ENCODE data around the gene TOMM70. TPM values are rescaled to one million over a fixed set of nuclear protein-coding genes. Genes with fewer than 3 reads are reported as not detected.

TOMM70 gene
- total RNA-seq, 1 donor from 2014 or later = 31.3 TPM

DNA sequence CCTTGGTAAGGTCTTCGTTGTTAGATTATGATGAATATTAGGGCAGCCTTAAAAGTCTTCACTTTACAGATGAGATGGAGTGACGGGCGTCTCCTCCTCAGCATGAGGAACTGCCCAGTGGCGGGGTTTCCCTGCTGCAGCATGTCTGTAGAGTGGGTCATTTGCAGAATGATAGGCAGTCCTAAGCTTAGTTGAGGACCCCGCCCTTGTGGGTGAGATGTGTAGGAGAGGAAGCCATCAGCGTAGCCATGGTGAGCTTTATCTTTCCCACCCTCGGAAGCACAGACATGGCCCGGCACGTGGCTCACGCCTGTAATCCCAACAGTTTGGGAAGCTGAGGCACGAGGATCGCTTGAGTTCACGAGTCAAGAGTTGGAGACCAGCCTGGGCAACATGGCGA, 65.5 kb downstream of the TOMM70 start:
- intact Hi-C loops (cut with DNase I) = no loop called here
- DNase-seq = peak; percentile 53
- Histone ChIP-seq H3K36me3 (peaks cover 12% of the 10 kb centered on the region), H3K4me1 (peaks cover 15% of the 10 kb centered on the region), H3K27ac (peak overlapping the region; percentile 83), H3K27me3 (ENCODE audit: low read depth) (no peaks in the 10 kb centered on the region), H3K4me3 (peak overlapping the region; percentile 67), H3K9me3 (no peaks in the 10 kb centered on the region)
- TF ChIP-seq, protein P1, sequence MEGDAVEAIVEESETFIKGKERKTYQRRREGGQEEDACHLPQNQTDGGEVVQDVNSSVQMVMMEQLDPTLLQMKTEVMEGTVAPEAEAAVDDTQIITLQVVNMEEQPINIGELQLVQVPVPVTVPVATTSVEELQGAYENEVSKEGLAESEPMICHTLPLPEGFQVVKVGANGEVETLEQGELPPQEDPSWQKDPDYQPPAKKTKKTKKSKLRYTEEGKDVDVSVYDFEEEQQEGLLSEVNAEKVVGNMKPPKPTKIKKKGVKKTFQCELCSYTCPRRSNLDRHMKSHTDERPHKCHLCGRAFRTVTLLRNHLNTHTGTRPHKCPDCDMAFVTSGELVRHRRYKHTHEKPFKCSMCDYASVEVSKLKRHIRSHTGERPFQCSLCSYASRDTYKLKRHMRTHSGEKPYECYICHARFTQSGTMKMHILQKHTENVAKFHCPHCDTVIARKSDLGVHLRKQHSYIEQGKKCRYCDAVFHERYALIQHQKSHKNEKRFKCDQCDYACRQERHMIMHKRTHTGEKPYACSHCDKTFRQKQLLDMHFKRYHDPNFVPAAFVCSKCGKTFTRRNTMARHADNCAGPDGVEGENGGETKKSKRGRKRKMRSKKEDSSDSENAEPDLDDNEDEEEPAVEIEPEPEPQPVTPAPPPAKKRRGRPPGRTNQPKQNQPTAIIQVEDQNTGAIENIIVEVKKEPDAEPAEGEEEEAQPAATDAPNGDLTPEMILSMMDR (IDR thresholded peaks at IDR 0.05) = no peak
- ATAC-seq = peak; percentile 22 to 29

DNA sequence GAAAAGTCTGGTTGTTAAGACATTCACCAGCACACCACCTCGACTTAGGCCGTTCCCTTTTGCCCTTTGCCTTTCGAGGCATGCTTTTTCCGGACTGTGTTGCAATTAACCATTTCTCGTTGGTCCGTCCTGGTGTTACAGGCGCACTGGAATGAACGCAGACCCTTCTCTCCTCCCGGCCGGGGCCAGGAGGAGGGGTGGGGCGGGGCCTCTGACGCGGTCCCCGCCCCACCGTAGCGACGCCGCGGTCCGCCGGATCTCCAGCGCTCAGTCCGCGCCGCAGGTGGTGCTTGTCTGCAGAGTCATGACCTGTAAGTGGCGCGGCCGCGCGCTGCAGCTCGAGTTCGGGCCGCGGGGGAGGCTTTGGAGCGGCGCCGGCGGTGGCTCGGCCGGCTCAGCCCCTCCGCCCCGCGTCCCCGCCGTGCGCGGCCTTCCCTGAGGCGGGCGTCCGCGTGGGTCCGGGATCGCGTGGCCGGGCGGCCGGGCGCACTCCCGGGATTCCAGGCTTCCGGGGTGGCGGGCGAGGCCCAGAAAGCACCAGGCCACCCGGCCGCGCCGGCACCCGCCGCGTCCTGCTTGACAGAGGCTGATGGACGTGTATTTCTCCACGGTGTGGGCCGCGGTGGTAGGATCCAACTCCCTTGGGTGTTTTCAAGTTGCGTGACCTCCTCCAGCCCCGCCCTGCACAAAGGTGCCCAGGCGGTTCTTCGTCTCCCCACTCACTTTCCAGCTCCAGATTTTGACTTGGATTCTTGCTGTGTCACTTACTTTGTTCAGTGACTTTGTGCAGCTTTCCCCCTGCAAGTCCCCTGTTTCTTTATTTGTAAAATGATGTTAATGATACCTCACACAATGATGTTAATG, 66.2 kb downstream of the TOMM70 start, which contains the start of gene NIT2:
NIT2 (plus strand) TSS at position 270 of the 864 bp plus-strand sequence; CDS start at position 305, 35 bp downstream.
- TF ChIP-seq, protein P1 (IDR thresholded peaks at IDR 0.05) = no peak
- ATAC-seq (peak; percentile 97 to 98), DNase-seq (peak; percentile 94)
- Histone ChIP-seq H3K27me3 (ENCODE audit: low read depth) (no peaks in the 10 kb centered on the region), H3K36me3 (peaks cover 5% of the 10 kb centered on the region), H3K27ac (peak within 1 kb of the TSS; percentile 83), H3K9me3 (no peaks in the 10 kb centered on the region), H3K4me3 (peak within 1 kb of the TSS; percentile 67), H3K4me1 (peaks cover 15% of the 10 kb centered on the region)
- intact Hi-C loops (cut with DNase I) = no loop called here

DNA sequence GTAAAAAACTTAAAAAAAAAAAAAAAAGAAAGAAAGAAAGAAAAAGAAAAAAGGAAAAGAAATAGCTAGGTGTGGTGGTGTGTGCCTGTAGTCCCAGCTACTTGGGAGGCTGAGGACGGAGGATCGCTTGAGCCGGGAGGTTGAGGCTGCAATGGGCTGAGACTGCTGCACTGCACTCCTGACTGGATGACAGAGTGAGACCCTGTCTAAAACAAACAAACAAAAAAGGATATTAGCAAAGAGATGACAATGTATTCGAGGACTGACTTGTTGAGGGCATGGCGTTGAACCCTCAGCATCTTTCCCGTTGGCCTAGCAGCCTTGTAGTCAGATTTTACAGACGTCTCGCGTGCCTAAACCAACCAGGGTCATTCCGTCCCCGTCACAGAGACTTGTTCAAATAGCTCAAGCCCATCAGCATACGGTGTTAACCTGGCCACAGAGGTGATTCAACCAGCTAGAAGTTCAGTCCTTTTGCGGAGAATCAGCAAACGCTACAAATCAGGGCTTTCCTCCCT, 66.9 kb downstream of the TOMM70 start:
- TF ChIP-seq, protein P1 (IDR thresholded peaks at IDR 0.05) = no peak
- Histone ChIP-seq H3K9me3 (no peaks in the 10 kb centered on the region), H3K4me3 (peak overlapping the region; percentile 67), H3K27me3 (ENCODE audit: low read depth) (no peaks in the 10 kb centered on the region), H3K4me1 (peaks cover 15% of the 10 kb centered on the region), H3K36me3 (no peaks in the 10 kb centered on the region), H3K27ac (peak overlapping the region; percentile 83)
- intact Hi-C loops (cut with DNase I) = no loop called here
- DNase-seq (no peak), ATAC-seq (peak in 1 of 2 donors; percentile 28)

DNA sequence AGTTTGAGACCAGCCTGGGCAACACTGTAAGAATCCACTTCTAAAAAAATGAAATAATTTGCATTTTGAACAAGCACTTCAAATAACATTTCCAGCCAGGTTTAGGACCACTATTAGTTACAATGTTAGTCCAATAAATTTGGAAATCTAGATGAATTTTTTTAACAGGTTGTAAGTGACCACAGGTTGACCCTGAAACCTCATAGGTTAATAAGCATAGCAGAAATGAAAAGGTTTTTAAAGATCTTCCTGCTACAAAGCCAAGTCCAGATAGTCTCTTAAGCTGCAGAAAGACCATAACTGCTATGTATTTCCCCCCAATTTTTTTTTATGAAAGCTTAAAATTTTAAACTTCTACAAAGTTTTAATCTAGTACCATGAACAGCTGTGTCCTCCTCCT, 67.8 kb downstream of the TOMM70 start:
- Histone ChIP-seq H3K27ac (no peak overlapping the region), H3K4me1 (peaks cover 15% of the 10 kb centered on the region), H3K9me3 (no peaks in the 10 kb centered on the region), H3K36me3 (no peaks in the 10 kb centered on the region), H3K4me3 (no peak overlapping the region), H3K27me3 (ENCODE audit: low read depth) (no peaks in the 10 kb centered on the region)
- ATAC-seq = no peak
- intact Hi-C loops (cut with DNase I) = no loop called here
- TF ChIP-seq, protein P1 (IDR thresholded peaks at IDR 0.05) = no peak
- no peak for DNase-seq

DNA sequence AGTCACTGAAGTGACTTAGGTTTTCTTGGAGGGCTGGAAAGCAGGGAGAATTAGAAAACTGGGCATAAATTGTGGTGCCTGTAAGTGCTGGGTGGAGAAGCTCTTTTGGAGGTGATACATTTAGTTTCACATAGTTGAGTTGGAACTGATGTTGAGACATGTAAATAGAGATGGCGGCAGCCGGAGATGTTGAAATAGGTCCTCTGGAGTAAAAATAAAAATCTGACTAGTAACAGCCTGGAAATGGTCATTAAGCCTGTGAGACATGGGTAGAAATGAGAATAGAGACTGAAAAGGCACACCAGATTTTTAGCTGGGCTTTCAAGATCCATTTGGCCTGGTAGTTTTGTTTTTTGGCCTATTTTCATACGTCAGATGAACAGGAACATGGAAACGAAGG, 69.2 kb downstream of the TOMM70 start:
- intact Hi-C loops (cut with DNase I) = no loop called here
- ATAC-seq = no peak
- H3K4me3 ChIP-seq = no peak overlapping the region
- no peaks in the 10 kb centered on the region for H3K36me3 ChIP-seq
- H3K4me1 ChIP-seq = peaks cover 15% of the 10 kb centered on the region
- H3K27ac ChIP-seq = no peak overlapping the region
- TF ChIP-seq, protein P1 (IDR thresholded peaks at IDR 0.05) = no peak
- no peaks in the 10 kb centered on the region for H3K9me3 ChIP-seq
- no peaks in the 10 kb centered on the region for H3K27me3 ChIP-seq (ENCODE audit: low read depth)
- DNase-seq = no peak
